HG03108 (cell line): ENCODE results near the gene ACSF3.
"Not testable (repeated sequence)": the region's sequence is repeated elsewhere in the genome, so short reads cannot be mapped to it uniquely, and the experiment has no call there.

Experiments
- ATAC-seq: cut with Tn5 transposase; IDR thresholded peaks from one replicate; pipeline ENCODE4 v1.9.1; 2021; ENCODE audit warnings: moderate library complexity; ENCODE audit not compliant: unreplicated experiment

Gene ACSF3

DNA sequence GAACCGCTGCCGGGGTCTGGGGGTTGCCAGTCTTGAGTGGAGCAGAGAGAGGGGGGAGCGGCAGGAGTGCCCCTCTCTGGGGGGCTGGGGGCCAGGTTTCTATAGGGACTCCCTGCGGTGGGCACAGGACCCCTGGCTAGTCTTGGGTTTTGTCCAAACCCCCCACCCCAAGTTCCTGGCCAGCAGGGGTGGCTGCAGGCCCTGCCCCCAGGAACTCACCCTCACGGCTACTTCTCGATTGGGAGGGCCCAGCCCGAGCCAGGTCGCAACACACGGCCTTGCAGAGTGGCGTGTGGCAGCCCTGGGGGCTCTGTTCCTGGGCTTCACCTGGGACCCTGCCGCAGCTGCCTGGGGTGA lies 78.5 kb downstream of the ACSF3 start:
- no peak for ATAC-seq

DNA sequence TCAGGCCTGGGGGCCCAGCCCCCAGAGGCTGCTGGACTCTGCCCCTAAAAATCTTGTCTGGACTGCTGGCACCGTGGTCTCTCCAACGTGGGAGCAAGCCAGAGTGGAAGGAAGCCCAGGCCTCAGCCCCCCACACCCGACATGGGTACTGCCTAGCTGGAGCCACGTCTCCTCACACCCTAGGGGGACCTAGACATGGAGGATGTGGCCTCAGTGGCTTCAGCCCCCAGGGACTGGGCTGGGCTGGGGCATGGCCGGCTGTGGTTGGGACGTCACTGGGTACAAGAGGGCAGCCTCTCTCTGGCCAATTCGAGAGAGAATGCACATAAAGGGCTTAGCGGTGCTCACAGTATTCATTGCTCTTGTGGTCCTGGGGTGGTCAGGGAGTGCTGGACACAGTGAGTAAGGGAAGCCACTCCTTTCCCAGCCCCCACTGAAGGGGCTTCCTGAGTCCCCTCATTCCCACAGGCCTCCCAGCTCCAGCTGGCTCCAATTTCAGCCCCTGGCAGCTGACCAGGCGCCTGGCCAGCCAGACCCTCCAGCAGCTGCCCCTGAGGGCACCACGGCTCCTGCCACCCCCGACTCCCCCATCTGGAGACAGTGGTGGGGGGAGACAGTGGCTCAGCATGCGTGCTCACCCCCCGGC lies 79.0 kb downstream of the ACSF3 start:
- no peak for ATAC-seq

DNA sequence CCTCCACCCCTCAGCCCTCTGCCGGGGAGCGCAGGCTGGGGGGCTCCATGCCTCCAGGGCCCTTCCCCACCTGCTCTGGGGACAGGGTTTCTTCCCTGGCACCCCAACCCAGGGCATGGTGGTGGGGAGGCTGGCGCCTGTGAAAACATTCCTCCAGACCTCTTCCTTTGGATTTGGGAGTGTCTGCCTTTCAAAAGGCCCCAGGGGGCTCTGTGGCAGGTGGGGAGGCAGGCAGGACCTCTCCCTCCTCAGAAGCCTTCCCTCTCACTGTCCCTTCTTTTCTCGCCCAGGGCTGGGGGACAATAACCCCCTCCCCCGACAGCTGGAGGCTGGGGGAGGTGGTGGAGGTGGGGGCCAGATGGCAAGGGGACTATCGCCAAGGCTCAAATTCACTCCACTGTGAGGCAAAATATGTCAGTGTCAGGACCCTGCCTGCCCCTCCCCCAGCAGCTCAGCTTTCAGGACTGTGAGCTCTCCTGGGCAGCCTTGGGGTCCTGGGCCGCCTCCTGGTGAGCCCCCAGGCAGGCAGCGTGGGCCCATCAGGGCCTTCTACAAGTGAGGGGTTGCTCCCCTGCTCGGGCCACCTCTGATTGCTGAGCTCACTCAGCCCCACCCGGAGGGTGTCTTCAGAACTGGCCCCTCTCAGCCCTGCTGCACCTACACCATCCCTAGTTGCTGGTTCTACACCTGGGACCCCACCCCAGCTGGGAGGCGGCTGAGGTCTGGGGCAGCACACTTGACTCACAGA lies 79.7 kb downstream of the ACSF3 start:
- no peak for ATAC-seq

DNA sequence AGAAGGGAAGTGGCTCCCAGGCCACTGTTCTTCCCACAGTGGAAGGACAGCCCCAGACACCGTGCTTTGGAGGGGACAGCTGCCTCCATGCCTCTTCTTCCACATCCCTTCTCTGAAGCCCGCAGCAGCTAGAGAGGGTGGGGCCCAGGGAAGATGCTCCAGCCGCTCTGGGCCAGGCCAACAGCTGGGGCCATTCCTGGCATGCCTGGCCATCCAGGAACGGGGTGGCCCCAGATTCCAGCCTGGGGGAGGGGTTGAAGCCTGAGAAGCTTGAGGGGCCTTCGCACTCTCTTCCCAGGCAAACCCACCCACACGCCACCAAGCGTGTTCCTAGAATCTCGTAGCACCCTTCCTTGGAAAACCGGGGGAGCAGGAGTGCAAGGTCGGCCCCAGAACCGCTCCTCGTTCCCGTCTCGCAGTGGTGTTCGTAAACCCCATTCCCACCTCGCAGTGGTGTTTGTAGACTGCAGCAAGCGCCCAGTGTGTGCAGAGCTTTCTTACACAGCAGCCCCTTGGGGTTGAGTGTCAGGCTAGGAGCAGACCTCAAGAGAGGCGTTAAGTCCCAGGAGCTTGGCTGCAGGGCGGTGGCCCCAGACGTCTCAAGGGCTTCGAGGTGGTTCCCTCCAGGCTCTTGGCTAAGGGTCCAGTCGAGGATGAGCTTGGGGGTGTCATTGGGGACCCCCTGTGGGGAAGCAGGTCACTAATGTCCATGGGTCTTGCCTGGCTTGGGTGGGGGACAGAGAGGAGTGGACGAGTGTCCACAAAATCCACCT lies 80.6 kb downstream of the ACSF3 start:
- ATAC-seq: no peak

DNA sequence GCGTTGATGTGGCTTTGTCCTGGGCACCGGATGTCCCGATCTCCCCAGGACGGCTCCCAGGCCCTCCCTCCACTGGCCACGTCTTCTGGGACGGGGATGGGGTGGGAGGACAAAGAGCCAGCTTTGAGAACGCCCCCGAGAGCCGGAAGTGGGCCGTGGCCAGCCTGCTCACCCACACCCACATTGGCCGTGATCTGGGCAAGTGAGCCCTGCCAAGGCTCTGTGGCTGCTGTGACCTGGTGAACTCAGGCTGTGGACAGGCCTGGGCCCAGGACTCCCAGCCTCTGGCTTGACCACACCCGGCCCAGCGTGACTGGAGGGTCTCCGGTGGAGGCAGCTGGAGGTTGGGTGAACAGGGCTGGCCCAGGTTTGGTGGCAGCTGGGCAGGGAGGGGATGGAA lies 81.2 kb downstream of the ACSF3 start:
- no peak for ATAC-seq

DNA sequence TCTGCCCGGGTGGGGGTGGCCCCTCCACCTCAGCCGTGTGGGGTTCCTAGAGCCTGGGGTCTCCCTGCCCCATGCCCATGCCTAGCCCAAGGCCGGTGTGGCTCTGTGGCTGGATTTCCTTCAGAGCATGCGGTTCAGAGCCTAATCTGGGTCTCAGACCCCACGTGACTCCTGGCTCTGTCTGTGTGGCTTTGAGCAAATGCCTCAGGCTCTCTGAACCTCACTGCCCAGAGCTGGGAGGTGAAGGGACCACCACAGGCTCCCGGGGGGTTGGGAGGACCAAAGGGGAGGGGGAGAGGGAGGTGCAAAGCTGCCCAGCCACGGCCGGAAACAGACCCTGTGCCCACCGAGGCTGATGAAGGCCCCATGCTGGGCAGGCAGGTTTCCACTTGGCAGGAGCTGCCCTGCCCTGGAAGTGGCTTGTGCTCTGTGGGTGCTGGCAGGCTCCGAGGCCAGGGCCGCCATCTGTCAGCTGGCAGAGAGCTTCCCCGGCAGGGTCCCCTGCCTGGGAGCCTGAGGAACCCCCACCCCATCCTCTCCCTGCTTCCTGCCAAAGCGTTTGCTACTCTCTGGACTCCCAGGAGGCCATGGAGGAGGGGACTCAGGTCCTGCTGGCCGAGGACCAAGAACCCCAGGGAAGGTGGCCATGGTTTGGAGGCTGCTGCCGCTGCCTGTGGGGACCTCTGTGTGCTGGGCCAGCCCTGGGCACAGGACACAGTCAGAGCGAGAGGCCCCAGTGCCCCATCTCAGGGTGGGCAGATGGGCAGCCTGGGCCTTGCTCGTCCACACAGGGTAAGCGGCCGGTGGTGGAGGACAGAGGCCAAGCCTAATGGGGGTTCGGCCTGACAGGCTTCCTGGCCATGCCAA lies 81.9 kb downstream of the ACSF3 start:
- no peak for ATAC-seq

DNA sequence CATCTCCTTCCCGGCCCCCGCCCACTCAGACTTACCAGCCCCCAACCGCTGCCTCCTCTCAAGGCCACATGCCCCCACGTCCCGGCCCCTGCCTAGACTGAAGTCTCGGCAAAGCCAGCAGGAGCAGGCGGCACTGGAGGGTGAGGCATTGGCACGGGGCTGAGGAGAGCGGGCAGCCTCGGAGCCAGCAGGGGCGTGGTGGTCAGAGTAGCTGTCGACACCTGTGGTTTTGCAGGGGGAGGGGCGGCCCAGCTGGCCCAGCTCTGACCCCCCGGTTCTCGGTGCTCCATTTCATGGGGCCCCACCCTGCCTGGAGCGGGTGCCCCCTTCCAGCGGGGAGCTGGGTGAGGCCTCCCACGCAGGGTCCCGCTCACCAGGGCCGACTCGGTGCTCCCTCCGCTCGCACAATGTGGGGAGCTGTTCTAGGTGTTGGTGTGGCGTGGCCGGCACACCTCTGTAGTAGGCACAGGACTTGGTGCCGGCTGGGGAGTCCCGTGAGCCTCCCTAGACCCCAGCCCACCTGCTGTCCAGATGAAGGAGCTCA lies 82.6 kb downstream of the ACSF3 start:
- ATAC-seq: no peak

DNA sequence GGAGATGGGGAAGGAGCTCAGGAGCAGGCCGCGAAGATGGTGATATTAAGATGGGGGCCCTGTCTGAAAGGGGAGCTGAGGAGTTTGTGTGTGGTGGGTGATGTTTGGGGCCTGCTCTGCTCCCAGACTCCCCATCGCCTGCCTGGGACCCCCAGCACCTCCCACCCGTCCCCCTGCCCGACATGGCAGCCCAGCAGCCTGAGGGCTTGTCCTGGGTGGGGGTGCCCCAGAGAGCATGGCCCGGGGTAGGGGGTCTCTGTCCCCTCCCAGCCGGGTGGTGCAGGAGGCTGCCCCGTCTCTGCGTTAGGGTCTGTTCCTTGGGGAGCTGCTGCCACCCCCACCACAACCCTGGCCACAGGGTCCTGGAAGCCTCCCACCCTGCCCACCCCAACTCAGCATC lies 83.1 kb downstream of the ACSF3 start:
- ATAC-seq: no peak

DNA sequence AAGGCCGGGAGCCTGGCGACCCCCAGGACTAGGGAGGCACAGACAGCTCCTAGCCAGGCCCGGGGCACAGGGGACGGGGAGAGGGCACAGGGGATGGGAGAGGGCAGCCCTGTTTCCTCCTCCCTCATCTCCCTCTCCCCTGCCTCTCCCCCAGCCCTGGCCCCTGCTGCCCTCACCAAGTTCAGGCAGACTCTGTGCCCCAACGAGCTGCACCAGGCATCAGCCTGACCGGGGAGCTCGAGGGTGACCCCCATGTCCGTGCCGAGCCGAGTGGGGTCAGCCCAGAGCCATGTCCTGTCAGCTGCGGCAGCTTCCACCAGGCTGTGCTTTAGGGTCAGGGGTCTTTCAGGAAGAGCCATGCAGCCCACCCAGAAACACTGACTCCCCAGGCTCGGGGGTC lies 83.8 kb downstream of the ACSF3 start:
- no peak for ATAC-seq

DNA sequence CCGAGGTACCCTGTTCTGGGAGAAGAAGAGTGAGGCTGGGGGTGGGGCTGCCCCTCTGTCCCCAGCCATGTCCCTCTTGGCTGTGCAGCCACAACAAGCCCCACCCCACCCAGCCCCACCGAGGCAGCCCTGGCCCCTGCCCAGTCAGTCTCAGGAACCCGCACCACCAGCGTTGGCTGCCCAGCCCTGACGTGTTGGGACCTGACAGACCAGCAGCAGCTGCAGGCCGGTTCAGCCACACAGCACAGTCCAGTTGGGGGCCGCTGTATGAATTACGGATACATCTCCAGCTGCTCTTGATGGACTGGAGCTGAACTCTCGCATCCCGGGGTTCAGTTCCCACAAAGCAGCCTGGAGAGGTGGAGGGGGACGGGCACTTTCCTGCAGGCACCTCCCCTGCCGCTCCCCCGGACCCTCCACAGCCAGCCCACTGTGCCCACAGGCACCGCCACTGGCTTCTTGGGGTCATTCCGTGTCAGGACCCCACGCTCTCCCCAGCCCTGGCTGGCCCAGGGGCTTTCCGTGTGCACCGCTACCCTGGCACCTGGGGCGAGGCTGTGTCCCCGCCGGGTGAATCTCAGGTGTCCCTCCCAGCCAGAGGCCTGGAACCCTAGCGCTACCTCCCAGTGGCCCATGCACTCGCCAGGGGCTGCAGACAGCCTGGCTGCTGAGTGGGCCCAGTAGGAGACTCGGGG lies 84.9 kb downstream of the ACSF3 start:
- no peak for ATAC-seq

DNA sequence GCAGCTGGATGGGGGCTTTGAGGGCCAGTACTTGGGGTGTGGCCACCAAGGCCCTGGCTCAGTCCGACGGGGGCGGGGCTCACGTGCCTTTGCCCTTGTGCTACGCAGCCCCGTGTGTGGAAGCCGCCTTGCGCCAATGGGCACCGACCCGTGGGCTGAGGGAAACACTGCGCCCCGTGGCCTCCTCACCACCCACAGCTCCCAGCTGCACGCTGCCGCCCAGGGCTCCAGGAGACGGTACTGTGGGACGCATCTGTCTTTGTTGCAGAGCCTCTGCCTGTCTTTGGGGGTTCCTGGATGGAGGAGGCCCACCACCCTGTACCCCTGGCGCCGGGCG lies 85.5 kb downstream of the ACSF3 start:
- no peak for ATAC-seq

DNA sequence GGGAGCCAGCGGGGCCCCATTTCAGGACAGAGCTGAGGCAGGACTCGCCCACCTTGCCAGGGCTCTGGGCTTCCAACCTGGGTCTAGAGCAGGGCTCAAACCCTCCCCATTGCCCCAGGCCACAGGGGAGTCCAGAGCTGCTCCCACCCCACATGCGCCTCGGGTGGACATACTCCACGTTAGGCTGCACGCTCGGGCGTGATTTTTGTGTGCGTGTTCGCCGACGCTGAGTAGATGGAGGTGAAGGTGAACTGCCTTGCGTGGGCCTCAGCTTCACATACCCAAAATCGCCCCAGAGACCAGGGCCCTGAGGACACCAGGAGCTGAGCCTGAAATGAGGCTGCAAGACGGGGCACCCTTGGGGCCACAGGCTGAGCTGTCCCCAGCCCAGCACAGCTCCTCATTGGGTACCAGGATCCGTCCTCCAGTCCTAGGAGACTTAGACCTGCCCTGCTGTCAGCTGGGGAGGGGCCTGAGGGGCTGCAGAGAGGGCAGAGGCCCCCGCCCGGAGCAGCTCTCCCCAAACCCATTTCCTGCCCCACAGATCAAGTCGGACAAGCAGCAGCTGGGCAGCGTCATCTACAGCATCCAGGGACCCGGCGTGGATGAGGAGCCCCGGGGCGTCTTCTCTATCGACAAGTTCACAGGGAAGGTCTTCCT lies 86.1 kb downstream of the ACSF3 start:
- ATAC-seq: no peak

DNA sequence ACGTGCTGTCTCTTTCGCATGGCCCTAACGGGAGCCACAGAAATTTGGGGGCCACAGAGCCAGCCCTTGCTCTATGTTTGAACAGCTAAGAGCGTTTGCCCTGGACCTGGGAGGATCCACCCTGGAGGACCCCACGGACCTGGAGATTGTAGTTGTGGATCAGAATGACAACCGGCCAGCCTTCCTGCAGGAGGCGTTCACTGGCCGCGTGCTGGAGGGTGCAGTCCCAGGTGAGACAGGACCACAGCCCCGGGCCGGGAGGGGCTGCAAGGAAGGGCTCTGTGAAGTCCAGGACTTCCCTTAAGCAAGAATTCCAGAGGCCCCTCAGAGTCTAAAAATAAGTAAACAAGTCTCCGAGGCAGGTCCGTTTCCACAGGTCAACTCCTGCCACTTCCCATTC lies 89.8 kb downstream of the ACSF3 start:
- ATAC-seq: no peak

DNA sequence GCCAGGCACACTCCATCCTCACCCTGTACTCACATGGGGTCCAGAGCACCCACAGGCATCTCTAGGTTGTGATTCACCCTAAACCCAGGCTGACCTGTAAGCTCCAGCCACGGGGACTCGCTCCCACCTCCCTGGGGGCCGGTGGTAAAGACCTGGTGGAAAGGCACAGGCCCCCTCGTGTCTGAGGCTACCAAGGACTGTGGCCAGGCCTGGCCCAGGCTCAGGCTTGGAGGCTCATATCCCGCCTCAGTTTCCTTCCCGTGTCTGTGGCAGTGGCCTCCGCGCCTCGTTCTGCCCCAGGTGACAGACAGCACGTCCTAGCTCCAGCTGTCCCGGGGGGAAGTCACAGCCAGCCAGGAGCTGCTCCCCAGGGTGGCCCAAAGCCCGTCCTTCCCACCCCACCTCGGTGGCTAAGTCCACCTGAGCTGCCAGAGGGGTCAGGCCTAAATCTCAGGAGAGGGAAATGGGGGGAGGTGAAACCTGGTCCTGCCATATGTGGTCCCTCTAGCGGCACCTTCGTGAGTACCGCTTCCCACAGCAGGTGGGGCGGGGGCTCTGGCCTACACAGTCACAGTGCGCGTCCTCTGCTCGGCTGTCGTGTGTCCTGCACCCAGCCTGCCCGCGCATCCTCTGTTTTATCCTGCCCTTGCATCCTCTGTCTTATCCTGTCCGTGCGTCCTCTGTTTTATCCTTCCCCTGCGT lies 90.5 kb downstream of the ACSF3 start:
- ATAC-seq: no peak

DNA sequence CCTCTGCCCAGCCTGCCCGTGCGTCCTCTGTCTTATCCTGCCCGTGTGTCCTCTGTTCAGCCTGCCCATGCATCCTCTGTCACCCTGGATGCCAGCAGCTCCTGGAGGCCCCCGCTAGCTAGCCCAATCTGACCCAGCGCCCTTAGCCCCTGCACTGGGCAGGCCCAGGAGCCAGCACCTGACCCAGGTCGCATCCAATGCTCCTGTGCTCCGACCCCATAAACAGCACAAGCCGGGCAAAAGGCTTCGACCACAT lies 91.0 kb downstream of the ACSF3 start:
- ATAC-seq: no peak

DNA sequence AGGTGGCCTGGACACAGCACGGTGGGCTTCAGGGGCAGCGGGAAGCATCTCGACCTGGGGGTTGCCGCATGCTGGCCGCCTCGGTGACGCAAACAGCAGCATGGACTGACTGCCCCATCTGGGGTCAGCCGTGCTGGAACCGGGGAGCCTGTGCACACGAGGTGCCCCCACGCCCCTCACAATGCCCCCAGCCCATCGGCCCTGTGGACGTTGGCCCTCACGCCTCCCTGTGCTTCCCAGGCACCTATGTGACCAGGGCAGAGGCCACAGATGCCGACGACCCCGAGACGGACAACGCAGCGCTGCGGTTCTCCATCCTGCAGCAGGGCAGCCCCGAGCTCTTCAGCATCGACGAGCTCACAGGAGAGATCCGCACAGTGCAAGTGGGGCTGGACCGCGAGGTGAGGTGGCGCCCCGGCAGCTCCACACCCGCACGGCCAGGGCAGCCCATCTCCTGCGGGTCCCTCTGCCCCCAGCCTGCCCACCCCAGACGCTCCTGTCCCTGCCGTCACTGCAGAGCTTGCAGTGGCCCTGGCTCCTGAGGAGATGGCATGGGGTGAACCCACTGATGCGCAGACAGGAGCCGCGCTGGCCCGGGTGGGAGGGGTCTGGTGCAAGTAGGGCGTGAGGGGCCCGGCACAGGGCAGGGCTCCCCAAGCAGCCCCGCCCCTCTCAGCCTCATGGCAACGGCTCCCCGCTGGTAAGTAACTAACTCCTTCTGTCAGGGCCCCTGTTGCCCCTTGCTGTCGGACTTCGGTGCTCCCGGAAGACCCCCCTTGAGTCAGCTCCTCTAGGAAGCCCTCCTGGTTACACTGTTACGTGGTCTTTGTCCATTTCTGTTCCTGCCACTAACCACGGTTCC lies 91.5 kb downstream of the ACSF3 start:
- no peak for ATAC-seq

DNA sequence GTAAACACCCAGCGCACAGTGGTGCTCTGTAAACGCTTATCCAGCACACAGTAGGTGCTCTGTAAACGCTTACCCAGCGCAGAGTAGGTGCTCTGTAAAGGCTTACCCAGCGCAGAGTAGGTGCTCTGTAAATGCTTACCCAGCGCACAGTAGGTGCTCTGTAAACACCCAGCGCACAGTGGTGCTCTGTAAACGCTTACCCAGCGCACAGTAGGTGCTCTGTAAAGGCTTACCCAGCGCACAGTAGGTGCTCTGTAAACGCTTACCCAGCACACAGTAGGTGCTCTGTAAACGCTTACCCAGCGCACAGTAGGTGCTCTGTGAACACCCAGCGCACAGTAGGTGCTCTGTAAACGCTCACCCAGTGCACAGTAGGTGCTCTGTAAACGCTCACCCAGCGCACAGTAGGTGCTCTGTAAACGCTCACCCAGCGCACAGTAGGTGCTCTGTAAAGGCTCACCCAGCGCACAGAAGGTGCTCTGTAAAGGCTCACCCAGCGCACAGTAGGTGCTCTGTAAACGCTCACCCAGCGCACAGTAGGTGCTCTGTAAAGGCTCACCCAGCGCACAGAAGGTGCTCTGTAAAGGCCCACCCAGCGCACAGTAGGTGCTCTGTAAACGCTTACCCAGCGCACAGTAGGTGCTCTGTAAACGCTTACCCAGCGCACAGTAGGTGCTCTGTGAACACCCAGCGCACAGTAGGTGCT lies 92.4 kb downstream of the ACSF3 start:
- ATAC-seq: not testable (repeated sequence)

DNA sequence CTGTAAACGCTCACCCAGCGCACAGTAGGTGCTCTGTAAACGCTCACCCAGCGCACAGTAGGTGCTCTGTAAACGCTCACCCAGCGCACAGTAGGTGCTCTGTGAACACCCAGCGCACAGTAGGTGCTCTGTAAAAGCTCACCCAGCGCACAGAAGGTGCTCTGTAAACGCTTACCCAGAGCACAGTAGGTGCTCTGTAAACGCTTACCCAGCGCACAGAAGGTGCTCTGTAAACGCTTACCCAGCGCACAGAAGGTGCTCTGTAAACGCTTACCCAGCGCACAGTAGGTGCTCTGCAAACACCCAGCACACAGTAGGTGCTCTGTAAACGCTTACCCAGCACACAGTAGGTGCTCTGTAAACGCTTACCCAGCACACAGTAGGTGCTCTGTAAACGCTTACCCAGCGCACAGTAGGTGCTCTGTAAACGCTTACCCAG lies 93.0 kb downstream of the ACSF3 start:
- not testable (repeated sequence) for ATAC-seq
